Measurements from ENCODE around the gene CYLC2.

Gene CYLC2

DNA sequence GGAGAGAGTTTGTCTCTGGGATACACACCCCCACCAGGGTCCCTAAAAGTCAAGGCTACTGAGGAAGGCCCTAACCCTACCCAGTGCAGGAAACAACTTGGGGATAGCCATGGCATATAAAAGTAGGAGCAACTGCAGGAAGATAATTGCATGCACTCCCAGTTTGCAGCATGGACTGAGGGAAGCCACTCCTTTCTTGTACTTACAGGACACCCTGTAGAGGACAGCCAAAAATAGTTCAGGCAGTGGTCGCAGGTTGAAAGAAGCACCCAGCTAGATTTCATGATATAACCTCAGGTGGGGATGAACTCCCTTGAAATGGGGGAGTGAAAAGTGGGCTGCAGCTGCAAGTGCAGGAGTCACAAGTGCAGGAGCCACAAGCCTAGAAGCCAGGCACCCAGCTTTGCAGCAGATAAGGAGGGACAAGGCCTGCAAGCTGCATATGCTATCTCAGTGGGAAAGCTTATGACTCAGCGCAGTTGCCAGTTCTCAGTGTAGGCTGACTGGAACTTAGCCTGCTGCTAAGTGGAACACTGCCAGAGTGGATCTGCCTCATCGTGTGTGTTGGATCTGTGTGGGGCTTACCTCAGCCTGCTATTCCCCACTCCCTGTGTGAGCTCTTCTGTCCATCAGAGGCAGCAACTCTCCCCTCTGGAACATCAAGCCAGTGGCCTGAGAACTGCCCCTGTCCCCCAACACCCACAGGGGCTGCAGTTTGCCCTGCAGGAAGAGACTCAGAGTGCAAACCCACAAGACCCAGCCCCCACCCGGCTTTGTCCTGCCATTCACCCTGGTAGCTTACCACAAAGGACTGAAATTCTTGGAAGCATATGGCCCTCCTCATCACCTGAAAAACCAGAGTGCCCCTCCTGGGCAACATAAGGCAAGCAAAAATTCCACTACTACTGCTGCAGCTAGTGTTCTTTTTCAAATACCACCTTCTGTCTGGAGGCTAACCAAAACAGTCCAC lies 42.7 kb downstream of the CYLC2 start:
- Histone ChIP-seq H3K27ac (ENCODE audit: low read depth, low read length) (no peak overlapping the region), H3K36me3 (ENCODE audit: insufficient read depth, low read length) (no peaks in the 10 kb centered on the region), H3K27me3 (ENCODE audit: control insufficient read depth in 1 of 2, insufficient read depth in 2 of 2, low read length in 2 of 2) (no peaks in the 10 kb centered on the region), H3K4me3 (ENCODE audit: low read depth in 1 of 2, low read length in 2 of 2) (no peak overlapping the region), H3K9me3 (ENCODE audit: low read length) (no peaks in the 10 kb centered on the region), H3K4me1 (ENCODE audit: insufficient read depth, low read length) (no peaks in the 10 kb centered on the region), H3K9ac (ENCODE audit: low read length) (no peak overlapping the region)

- Histone ChIP-seq H3K4me1 (ENCODE audit: insufficient read depth, low read length) (no peaks in the 10 kb centered on the region), H3K36me3 (ENCODE audit: insufficient read depth, low read length) (no peaks in the 10 kb centered on the region), H3K9me3 (ENCODE audit: low read length) (no peaks in the 10 kb centered on the region), H3K27me3 (ENCODE audit: control insufficient read depth in 1 of 2, insufficient read depth in 2 of 2, low read length in 2 of 2) (no peaks in the 10 kb centered on the region), H3K4me3 (ENCODE audit: low read depth in 1 of 2, low read length in 2 of 2) (no peak overlapping the region), H3K9ac (ENCODE audit: low read length) (no peak overlapping the region), H3K27ac (ENCODE audit: low read depth, low read length) (no peak overlapping the region)
These were observed 46.8 kb downstream of the CYLC2 start for GRCh38 chr9:103041961-103042360.

All from muscle layer of colon (tissue), 2 donors.